RCC 7860 (cell line): Measurements from ENCODE around the gene ANKS1B.
A peak's percentile ranks its signal among the peaks of the same experiment; 100 is the strongest.

Experiments
- DNase-seq: peaks from one replicate; pipeline ENCODE4 v3.0.0-alpha.2; 2015; ENCODE audit warnings: low spot score
- FAIRE-seq: peaks from 2 replicates; lab custom pipeline; 2012; peaks lifted over from hg19 to GRCh38; lab: Jason Lieb, UNC

Gene ANKS1B

GRCh38 chr12:98752726-98753125 lies 1232.0 kb downstream of the ANKS1B start:
- FAIRE-seq = peak; percentile 85
- DNase-seq = peak; percentile 78

- DNase-seq = no peak
- FAIRE-seq = no peak
These were observed 1233.1 kb downstream of the ANKS1B start for GRCh38 chr12:98751580-98752115.

DNA sequence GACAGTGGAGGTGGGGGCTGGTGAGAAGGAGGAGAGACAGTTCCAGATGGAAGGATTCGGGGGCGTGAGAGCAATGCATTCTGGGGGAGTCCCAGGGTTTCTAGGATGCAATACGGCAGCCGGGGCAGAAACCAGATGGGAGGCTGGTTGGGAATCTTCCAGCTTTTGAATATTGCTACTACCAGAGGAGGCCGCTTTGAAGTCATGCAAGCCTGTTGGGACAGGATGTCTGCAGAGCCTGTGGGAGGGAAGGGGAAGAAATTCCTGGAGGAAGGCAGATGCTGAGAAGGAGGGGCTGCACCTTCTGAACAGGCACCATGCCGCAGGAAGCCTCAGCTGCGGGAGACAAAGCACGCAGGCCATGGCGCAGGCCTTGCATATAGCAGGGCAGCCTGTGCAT lies 1234.2 kb downstream of the ANKS1B start:
- no peak for FAIRE-seq

DNA sequence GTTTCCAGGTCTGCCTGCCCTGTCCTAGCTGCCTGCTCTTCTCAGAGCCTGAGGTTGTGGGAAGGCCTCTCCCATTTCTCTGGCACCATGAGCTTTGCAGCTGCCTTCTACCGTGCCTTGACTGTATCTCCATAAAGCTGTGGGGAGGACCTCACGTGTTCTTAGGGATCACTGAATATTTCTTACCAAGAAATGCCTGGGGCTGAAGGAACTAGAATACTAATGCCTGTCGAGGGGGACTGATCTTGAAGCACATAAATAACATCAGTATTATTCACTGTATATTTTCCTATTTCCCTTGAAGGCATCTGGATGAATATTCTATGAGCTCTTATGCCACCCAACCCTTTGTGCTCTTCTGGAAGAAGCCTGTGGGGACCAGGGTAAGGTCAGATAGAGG lies 1236.3 kb downstream of the ANKS1B start:
- no peak for DNase-seq

More for the DNA sequence above, 1234.2 kb downstream of the ANKS1B start:
- no peak for DNase-seq

GRCh38 chr12:98745578-98746391 lies 1239.0 kb downstream of the ANKS1B start:
- no peak for DNase-seq
- no peak for FAIRE-seq

More for the DNA sequence above, 1236.3 kb downstream of the ANKS1B start:
- no peak for FAIRE-seq

GRCh38 chr12:98744680-98745079 lies 1240.1 kb downstream of the ANKS1B start:
- no peak for DNase-seq
- no peak for FAIRE-seq

- no peak for FAIRE-seq
- no peak for DNase-seq
These were observed 1241.3 kb downstream of the ANKS1B start for GRCh38 chr12:98743362-98743953.

GRCh38 chr12:98741556-98742265 lies 1243.0 kb downstream of the ANKS1B start:
- DNase-seq (no peak), FAIRE-seq (no peak)

DNA sequence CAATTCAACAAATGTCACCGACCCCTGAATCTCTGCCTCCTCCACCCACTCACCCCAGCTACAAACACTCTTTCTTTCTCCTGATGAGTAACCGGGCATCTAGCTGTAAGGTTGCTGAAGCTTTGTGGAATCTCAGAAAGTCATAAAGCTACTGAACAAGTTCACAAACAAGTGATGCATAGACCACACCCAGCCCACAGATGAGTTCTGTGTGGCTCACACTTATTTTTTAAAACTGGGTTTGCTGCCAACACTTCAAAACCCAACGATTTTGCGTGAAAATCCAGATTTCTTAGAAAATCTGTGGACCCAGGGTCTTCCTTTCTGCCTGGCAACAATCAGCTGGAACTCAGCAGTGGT lies 1243.6 kb downstream of the ANKS1B start:
- DNase-seq (no peak), FAIRE-seq (no peak)

GRCh38 chr12:98740751-98741150 lies 1244.0 kb downstream of the ANKS1B start:
- DNase-seq (no peak), FAIRE-seq (no peak)

DNA sequence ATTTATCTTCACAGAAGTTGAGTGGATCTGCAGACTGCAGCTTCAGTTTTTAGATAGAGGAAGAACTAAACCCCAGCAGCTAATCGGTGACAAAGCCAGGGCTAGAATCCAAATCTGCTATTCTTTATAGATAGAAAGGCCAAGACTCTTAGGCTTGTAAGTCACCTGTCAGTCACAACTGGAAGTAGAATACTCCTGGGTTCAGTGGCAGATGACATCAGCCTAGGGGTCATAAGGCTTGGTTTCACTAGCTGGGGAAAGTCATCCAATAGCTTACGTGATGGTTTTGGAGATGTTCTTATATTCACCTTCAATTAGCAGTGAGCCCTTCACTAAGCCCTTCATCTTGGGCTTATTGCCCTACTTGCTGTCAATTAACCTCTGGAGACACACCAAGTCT lies 1246.2 kb downstream of the ANKS1B start:
- DNase-seq (no peak), FAIRE-seq (no peak)

DNA sequence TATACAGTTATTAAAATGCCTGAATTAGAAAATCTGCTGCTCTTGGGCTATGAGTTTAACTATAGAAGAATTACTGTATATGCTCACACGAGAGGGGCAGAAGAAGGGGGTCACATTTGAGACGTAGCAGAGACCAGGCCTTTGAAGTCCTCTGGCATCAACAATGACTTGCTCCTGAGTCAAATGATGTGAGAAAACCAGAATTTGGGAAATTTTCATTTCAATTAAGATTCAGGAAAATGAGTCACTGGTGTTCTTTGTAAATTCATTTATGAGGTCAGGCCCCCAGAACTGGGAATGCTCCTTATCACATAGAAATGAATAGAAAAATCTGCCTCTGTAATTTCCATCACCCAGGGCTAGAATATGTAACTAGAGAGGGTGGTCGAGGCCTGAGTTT lies 1246.7 kb downstream of the ANKS1B start:
- FAIRE-seq (no peak), DNase-seq (no peak)

DNA sequence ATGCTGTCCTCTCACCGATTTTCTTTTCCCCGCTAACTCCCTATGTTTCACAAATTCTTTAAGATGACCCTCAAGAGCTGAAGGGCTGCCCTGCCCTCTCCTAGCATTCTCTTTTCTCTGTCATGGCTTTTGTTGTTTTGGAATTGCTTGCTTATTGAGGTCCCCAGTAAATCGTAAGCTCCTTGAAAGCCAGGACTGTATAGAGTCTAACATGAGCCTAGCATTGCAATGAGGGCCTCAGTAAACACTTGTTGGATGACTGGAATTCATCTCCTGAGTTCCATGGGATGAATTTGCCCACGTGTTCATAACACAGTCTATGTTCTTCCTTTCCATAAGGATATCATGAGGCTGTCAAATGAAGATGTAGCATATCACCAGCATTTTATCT lies 1247.4 kb downstream of the ANKS1B start:
- DNase-seq (no peak), FAIRE-seq (no peak)

GRCh38 chr12:98736352-98737321 lies 1248.1 kb downstream of the ANKS1B start:
- DNase-seq = no peak
- FAIRE-seq = no peak

DNA sequence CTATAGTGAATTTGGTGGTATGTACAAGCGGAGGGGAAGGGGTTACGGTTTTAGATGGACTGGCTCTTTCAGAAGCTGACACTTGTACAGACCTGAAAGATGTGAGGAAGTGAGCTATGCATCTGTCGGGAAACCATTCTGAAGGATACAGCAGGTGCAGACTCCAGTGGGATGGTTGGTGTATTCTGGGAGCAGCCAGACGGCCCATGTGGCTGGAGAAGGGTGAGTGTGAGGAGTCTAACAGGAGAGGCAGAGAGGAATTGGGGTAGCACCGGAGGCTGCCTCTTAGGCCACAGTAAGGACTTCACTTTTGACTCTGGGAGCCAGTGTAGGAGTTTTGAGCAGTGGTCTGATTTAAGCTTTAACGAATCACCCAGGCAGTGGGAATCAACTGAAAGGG lies 1248.9 kb downstream of the ANKS1B start:
- DNase-seq = no peak
- FAIRE-seq = no peak

DNA sequence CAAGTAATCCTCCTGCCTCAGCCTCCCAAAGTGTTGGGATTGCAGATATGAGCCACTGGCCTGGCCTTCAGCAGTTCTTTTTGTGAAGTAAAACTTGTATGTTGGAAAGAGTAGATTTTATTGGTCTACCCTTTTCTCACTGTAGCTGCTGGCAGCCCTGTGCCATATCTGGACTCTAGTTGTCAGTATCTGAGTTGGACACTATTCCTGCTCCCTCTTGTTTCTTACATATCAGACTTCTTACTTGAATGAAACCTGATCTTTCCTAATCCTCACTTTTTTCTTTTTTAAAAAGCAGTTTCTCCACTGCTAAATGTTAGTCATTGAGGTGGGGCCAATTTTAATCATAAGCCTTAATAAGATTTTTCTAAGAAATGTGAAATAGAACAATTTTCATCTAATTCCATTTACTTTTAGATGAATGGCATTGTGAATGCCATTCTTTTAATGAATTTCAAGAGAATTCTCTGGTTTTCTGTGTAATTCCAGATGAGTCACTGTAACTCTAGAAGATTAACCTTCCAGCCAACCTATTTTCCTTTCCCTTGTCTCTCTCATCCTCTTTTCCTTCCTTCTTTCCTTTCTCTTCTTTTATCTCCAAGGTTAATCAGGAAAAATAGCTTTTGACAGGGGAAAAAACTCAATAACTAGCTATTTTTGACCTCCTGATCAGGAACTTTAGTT lies 1250.9 kb downstream of the ANKS1B start:
- no peak for DNase-seq
- no peak for FAIRE-seq

DNA sequence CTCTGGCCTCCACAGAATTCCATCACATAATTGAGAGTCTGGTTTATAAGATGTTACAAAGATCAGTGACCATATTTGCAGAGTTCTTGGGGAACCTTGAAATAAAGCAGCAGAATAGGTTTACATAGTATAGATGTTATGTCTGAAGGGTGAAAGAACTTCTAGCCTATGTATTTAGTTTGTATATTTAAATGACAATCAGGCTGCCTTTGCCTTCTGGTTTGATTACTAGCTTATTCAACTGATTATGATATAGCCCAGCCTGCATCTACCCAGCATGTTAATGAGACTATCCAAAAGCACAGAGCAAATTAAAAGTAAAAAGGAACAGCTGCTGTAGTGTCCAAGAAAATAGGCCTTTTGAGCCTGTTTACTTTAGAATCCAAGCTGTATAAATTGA lies 1254.3 kb downstream of the ANKS1B start:
- FAIRE-seq (no peak), DNase-seq (no peak)

DNA sequence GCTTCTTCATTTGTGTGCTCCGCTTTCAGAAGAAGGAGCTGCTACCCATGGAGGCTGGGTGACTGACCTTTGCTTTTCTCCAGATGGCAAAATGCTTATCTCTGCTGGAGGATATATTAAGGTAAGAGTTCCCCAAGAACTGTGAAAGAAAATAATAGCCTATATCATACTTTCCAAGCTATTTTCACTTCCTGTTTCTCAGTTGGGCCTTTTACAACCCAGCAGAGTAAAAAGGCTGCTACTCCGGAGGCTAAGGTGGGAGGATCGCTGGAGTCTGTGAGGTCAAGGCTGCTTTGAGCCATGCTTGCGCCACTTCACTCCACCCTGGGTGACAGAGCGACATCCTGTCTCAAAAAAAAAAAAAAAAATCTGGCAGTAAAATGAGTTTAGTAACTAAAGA lies 1257.5 kb downstream of the ANKS1B start:
- no peak for DNase-seq
- no peak for FAIRE-seq

DNA sequence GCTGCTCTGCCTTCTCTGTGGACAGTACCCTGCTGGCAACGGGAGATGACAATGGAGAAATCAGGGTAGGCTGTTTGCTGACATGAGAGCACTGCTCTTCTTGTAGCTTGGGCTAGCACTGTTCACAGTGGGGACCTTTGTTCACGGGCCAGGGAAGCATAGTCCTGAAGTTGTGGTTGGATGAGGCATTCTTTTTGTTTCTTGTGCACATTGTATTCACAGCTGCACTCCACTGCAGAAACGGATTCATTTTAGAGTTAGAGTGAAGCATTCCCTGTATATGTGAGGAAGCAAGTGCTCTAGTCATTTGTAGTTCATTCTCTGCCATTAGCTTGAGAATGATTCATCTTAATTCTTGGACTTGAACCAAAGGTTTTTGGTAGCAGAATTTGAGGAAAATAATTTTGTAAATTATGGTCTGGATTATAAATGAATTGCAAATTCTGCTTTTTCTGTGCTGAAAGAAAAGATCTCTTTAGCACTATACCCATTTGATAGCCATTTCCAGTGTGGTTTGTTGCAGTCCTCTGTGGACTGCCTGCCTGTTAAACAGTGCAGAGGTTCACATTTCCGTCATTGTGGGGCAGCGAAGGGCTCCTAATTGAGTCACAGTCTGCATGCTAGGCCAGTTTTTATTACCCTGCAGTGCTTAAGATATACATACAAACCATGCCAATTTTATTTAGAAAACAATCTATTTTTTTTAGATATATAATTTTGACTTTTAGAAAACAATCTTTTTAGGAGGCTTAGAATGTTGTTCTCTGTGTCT lies 1259.1 kb downstream of the ANKS1B start:
- DNase-seq = peak; percentile 13
- FAIRE-seq = no peak
